GM12892 (cell line): ENCODE results near the gene NADK2.

Source experiments
- DNase-seq: peaks from one replicate; pipeline ENCODE4 v3.0.0; 2011; ENCODE audit not compliant: insufficient read length
- FAIRE-seq: peaks from 2 replicates; lab custom pipeline; 2011; peaks lifted over from hg19 to GRCh38; lab: Jason Lieb, UNC
- POLR2A ChIP-seq: IDR thresholded peaks from 2 replicates; pipeline ENCODE4 v1.6.1; 2011; ENCODE audit warnings: low read depth, low read length, control low read depth
- POLR2AphosphoS5 ChIP-seq: IDR thresholded peaks from 2 replicates; pipeline ENCODE4 v1.6.1; 2011; ENCODE audit warnings: low read depth, low read length, control low read depth
- TAF1 ChIP-seq: IDR thresholded peaks from 2 replicates; pipeline ENCODE4 v1.6.1; 2011; ENCODE audit warnings: low read depth, mild to moderate bottlenecking, control low read depth, low read length, borderline replicate concordance

Gene NADK2

DNA sequence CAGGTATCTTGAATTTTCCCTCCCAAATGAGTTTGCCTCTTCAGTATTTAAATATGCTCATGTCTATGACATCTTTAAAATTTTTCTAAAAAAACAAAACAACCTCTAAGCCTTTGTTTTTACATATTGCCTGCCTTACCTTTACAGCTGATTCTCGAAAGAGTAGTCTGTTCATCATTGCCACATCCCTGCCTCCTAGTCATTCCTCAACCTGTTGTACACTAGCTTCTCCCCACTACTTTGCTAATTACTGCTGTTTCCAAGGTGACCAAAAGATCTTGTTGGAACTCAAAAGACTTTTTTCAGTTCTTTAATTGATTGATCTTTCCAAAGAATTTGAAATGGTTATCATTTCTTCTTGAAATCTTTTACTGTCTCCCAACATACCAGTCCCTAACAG lies 1.9 kb upstream of the NADK2 start:
- FAIRE-seq (no peak), DNase-seq (no peak)
- TF ChIP-seq POLR2A, result no peak
- no peak for TF ChIP-seq POLR2AphosphoS5
- no peak for TF ChIP-seq TAF1

DNA sequence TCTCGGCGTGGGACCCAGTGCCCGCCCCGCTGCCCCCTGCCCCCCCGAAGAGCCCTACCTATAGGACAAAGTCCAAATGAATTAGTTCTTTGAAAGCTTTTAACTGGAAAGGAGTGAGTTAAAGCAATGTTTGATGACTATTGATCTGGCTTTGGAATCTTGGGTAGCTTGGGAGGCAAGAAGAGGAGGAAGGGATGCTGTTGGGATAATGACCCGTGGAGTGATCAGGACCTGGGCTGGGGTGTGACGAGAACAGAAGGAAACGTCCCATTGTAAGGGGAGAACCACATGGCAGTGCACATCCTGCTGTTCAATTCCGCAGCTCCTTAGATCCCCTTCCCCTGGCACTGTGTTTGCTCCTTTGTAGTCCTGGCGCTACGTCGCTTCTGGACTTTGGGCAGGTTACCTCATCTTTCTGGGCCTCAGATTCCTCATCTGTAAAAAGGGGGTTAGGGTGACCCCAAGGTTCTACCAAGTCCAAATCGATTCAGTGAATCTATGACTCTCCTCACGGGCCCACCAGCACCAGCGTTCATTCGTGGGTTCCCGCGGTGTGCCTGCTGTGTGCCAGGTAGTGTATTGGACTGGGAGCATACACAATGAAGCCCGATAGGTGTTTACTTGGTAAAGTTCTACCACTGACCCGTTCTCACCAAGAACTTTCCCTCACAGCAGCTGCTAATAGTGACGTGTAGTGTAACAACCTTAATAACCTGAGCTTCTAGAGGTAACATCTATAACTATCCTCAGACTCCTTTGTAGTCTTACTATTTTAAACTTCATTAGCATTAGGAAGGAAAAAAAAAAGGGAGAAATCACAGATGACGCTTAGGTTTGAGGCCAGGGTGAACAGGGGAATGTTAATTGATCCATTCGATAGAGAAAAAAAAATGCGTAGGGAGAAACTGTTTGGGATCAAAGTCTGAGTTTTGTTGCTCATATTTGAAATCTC lies 1.1 kb upstream of the NADK2 start:
- FAIRE-seq, result no peak
- no peak for DNase-seq
- TF ChIP-seq POLR2AphosphoS5 (no peak), TAF1 (no peak), POLR2A (no peak)

DNA sequence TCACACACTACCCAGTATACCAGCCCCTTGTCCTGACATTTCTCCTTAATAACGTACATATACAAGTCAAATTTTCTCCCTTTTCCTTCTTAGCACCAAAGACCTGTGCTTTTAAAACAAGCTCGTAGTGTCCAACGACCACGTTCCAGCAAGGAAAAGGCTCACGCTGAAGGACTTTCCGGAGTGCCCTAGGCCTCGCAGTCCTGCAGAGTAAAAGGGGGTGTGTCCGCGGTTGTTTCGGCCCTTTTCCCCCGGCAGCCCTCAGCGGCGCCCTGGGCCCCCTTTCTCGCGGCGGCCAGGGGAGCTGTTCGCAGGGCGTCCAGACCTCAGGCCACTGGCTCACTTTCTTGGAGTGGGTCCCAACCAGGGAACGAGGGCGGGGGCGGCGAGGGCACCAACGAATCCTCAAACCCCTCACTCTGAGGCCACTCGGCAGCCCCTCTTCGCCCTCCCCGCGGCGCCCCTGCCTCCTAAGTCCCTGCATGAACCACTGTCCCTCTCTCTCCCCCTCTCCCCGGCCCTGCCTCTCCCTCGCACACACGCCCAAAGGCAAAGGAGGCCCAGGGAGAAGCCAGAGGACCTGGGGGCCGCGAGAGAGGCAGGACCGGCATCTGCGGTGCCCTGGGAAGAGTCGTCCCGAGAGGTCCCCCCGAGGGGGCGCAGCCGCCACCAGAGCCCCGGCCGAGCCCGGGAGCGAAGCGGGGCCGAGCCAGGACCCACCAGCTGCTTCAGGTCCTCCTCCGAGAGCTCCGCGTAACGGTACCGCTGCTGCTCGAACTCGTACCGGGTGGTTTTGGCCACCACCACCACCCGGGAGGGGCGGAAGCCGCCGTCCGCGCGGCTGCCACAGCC lies 720 bp downstream of the NADK2 start:
- TF ChIP-seq POLR2AphosphoS5 (no peak), TAF1 (no peak), POLR2A (no peak)
- peak; percentile 26 for DNase-seq
- FAIRE-seq, result peak; percentile 46

DNA sequence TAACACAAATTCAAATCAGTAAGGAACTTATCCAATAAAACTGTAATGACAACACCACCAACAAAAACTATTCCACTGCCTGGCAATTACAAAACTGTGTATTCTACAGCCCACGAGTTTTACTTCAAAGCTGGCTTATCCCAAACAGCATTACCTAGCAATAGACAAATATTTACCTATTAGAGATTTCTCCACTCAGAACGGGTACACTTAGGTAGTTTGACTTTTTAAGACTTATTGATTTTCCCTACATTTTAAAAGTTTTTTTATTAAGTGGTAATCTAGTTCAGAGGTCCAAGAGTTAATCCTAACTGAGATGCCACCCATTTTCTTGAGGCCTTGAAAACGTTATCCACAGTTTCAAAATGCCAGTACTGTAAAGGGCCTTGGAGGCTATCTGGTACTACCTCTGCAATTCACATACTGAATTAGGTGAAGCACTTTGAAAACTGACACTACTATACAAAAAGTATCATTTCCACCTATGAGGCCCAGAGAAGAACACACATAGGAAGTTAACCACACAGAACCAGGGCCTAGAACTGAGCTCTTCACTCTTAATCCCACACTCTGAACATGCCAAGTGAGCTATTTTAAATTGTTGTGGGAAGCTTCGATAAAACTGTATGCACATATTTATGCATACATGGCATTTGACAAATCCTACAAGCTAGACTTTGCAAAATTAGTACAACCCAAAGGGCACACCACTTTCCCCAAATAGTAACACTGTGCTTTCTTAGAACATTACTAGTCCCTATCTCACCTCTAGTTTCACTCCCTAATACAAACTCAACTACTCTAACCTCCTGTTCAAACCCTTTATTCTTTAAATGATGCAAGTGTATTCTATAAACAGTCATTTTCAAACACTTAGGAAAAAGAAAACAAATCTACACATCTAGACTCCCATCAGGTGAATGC lies 2.1 kb downstream of the NADK2 start:
- no peak for DNase-seq

DNA sequence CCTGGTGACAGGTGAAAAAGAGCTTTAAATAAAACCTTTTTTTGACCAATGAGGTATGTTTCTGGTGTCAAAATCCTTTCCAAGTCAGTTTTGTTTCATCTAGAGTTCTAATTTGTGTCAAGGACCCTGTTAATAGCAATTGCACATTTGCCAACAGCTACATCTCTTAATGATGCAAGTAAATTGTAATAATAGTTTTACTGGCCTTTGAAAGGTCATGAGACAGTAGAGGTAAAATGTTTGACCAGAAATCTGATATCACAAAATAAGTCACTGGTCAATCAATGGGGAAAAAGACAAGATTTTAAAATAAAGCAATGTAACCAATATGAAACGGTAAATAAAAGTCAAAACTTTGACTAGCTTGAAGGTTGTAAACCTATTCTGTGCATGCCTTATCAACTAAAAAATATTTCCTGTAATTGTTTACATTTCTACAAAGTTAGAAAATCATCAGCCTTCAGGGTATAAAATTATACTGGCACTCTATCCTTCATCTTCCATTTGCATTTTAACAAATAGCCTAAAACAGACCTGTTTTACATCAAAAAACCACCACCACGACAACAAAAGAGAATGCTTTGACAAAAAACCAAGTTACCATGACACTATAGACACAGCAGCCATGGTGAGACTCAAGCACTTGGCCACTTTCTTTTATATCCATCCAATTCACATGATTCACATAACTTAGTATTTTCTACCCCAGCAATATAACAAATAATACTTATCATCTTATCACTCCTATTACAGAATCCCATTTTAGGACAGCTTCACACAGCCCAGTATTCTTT lies 3.0 kb downstream of the NADK2 start:
- DNase-seq, result no peak
- TF ChIP-seq POLR2A (no peak), TAF1 (no peak), POLR2AphosphoS5 (no peak)
- no peak for FAIRE-seq

More for the DNA sequence above, 2.1 kb downstream of the NADK2 start:
- TF ChIP-seq TAF1 (no peak), POLR2A (no peak), POLR2AphosphoS5 (no peak)
- FAIRE-seq, result no peak

DNA sequence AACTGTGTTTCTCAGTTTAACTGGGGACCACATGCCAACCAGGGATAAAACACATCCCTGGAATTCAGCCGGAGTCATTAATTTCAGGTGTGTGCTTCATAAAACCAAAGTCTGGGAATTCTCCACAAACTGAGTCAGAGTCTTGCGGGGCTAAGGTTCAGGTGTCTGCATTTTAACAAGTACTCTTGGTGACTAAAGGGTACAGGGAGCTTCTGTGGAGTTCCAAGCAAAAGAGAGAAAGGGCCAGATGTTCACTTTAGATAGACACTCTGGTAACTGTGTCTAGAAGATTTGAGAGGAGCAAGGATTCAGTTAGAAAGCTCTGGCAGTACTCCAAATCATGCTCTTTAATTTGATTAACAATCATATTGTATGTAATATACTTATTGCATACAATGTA lies 4.0 kb downstream of the NADK2 start:
- FAIRE-seq (no peak), DNase-seq (no peak)
- TF ChIP-seq POLR2A (no peak), POLR2AphosphoS5 (no peak), TAF1 (no peak)

DNA sequence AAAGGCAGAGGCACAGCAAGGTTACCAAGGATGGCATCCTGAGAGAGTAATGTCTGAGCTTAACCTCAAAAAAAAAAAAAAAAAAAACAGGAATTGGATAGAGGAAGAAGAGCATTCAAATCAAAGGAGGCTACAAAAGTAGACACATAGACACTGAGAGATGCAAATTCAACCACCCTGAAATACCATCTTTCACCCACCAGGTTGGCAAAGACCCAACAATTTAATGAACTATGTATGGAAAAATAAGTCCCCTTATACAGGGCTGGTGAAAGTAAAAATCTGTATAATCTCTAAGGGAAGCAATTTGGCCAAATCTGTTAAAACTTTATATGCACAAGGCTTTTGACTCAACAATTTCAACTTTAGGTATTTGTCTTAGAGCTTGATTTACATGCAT lies 4.9 kb downstream of the NADK2 start:
- no peak for TF ChIP-seq POLR2AphosphoS5
- DNase-seq (no peak), FAIRE-seq (no peak)

DNA sequence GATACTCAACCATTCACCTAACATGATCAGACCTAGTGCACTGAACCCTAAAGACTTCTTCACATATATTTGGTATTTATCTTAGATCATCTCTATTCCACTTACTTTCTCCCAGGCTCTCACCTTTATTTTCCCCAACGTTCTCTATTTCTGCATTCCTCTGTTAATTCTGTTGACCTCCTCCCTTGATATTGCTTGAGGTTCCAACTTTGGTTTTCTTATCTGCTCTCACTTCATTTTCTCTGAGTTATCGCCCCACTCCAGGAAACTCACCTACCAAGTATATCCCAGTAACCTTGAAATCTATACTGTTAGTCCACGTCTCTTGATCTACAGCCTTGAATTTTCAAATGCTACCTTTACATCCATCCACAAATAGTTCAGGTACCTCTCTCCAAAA lies 9.2 kb downstream of the NADK2 start:
- no peak for DNase-seq
- TF ChIP-seq POLR2A, result no peak
- no peak for TF ChIP-seq POLR2AphosphoS5
- TF ChIP-seq TAF1, result no peak
- no peak for FAIRE-seq

DNA sequence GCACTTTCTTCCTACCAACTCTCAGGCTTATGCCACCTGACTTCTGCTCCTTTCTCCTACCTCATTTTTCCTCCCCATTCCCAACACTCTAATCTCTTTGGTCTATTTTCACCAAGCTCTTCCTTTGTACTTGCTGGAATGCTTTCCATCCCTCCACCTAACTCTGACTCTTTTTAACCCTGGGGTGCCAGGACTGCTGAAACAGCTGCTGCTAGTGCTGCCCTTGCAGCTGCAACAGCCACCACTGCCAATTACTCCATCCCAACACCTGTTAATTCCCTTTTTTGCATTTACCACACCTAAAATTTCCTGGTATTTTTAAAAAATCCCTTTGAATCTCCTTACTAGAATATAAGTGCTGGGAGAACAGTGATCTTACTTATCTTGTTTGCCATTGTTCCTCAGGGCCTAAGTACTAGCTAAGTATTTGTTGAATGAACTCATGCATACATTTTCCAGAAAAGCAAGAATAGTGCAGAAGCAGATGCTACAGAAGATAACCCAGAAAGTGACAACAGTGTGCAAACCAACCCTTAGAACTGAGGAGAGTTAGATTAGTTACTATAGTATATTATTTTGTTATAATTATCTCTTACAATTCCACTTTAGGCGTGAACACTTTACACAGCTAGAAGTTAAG lies 11.5 kb downstream of the NADK2 start:
- TF ChIP-seq POLR2A (no peak), TAF1 (no peak), POLR2AphosphoS5 (no peak)
- DNase-seq (no peak), FAIRE-seq (no peak)

DNA sequence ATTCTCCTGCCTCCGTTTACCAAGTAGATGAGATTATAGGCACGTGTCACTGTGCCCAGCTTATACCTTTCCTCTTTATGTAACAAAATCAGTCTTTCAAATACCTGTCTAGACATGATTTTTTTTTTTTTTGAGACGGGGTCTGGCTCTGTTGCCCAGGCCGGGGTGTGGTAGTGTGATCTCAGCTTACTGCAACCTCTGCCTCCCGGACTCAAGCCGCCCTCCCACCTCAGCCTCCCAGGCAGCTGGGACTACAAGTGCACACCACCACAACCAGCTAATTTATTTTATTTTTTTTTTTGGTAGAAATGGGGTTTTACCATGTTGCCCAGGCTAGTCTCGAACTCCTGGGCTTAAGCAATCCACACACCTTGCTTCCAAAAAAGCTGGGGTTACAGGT lies 13.2 kb downstream of the NADK2 start:
- no peak for FAIRE-seq
- DNase-seq, result no peak
- TF ChIP-seq POLR2AphosphoS5 (no peak), POLR2A (no peak), TAF1 (no peak)
